GM12872 (cell line): ENCODE data around the gene CLDN3.

Experiments
- CTCF ChIP-seq: IDR thresholded peaks from 3 replicates; pipeline ENCODE4 v1.5.1; 2011; ENCODE audit warnings: low read depth, mild to moderate bottlenecking, low read length, moderate library complexity; ENCODE audit not compliant: insufficient read depth

Gene CLDN3

GRCh38 chr7:73742338-73742752 is 27.7 kb downstream of the CLDN3 start:
- TF ChIP-seq CTCF: no peak

GRCh38 chr7:73741600-73741999 is 28.5 kb downstream of the CLDN3 start:
- TF ChIP-seq CTCF: no peak

- TF ChIP-seq CTCF: no peak
Measured at GRCh38 chr7:73740771-73741170, 29.3 kb downstream of the CLDN3 start.

GRCh38 chr7:73740212-73740611 is 29.9 kb downstream of the CLDN3 start:
- TF ChIP-seq CTCF: no peak

- TF ChIP-seq CTCF: no peak
Measured at GRCh38 chr7:73739387-73739767, 30.7 kb downstream of the CLDN3 start.

- TF ChIP-seq CTCF: no peak
Measured at GRCh38 chr7:73738612-73739386, 31.3 kb downstream of the CLDN3 start, which contains the start of gene ABHD11. TSS of gene ABHD11 (minus strand) at chr7:73738802. CDS start at chr7:73738770, 32 bp downstream.

- TF ChIP-seq CTCF: no peak
Measured at GRCh38 chr7:73738220-73738611, 31.9 kb downstream of the CLDN3 start.
